ENCODE results near the gene MUSK. TPM values are rescaled to one million over a fixed set of nuclear protein-coding genes. Genes with fewer than 3 reads are reported as not detected.

The MUSK gene
- total RNA-seq, 1 donor from 2014 or later = not detected

DNA sequence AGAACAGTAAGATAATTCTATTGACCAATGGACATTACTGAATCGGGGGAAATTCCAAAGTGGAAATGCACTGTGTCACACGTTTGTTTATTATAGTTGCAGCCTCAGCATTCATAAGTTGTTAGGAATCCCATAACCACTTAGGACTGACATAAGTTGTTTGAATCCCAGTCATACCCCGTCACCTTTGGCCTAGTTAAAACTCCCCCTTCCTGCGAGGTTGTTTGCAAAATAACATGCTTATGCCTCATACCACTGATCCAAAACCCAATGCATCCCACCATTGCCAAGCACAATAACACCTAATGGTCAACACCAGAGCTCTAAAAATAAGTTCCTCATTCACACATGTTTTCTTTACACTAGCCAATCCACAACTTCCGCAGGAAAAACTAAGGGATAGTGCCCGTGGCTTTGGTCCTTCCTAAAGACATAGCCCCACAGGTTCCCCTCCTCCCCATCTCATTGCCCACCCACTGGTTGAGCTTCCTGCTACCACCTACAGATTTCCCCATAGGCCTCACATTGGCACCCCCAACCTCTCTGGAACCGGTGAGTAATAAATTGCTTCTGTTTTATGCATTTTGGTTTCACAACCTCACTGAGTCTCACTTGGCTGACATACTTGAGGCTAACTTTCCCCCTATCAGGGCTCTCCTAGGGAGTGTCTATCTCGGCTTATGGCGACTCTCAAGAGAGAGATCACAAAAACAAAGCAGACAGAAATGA, 42.3 kb upstream of the MUSK start:
- no peak overlapping the region for H3K27ac Mint-ChIP-seq (ENCODE audit: unreplicated experiment)
- no peaks in the 10 kb centered on the region for H3K4me1 Mint-ChIP-seq
- H3K9me3 Mint-ChIP-seq = peaks cover 8% of the 10 kb centered on the region
- H3K27me3 Mint-ChIP-seq (ENCODE audit: low read depth) = peaks cover 3% of the 10 kb centered on the region
- DNase-seq (ENCODE audit: low read depth, low spot score) = no peak
- no peaks in the 10 kb centered on the region for H3K36me3 Mint-ChIP-seq (ENCODE audit: low read depth)
- H3K4me3 Mint-ChIP-seq = no peak overlapping the region
- TF ChIP-seq, protein P1, sequence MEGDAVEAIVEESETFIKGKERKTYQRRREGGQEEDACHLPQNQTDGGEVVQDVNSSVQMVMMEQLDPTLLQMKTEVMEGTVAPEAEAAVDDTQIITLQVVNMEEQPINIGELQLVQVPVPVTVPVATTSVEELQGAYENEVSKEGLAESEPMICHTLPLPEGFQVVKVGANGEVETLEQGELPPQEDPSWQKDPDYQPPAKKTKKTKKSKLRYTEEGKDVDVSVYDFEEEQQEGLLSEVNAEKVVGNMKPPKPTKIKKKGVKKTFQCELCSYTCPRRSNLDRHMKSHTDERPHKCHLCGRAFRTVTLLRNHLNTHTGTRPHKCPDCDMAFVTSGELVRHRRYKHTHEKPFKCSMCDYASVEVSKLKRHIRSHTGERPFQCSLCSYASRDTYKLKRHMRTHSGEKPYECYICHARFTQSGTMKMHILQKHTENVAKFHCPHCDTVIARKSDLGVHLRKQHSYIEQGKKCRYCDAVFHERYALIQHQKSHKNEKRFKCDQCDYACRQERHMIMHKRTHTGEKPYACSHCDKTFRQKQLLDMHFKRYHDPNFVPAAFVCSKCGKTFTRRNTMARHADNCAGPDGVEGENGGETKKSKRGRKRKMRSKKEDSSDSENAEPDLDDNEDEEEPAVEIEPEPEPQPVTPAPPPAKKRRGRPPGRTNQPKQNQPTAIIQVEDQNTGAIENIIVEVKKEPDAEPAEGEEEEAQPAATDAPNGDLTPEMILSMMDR (conservative IDR thresholded peaks at IDR 0.05) = no peak

DNA sequence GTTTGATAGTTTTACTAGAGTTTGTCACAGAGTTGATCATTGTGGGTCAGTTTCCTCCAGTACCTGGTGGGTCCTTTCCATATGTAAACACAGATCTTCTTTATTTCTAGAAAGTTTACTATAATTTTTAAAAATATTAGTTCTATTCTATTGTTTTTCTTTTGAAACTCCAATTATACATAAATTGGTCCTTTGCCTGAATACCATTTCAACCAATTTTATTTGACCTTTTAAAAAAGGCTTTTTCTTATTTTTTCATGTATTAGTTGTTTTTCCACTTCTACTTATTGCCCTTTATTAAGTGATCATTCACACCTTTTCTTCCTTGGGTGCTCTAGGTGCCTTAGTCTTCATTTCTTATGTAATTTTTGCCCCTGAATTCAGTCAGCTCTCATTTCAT, 33.0 kb upstream of the MUSK start:
- Mint-ChIP-seq H3K36me3 (ENCODE audit: low read depth) (peaks cover 8% of the 10 kb centered on the region), H3K9me3 (peaks cover 7% of the 10 kb centered on the region), H3K27ac (ENCODE audit: unreplicated experiment) (no peak overlapping the region), H3K4me3 (no peak overlapping the region), H3K4me1 (peaks cover under 1% of the 10 kb centered on the region), H3K27me3 (ENCODE audit: low read depth) (no peaks in the 10 kb centered on the region)
- TF ChIP-seq, protein P1 (conservative IDR thresholded peaks at IDR 0.05) = no peak
- DNase-seq (ENCODE audit: low read depth, low spot score) = no peak

DNA sequence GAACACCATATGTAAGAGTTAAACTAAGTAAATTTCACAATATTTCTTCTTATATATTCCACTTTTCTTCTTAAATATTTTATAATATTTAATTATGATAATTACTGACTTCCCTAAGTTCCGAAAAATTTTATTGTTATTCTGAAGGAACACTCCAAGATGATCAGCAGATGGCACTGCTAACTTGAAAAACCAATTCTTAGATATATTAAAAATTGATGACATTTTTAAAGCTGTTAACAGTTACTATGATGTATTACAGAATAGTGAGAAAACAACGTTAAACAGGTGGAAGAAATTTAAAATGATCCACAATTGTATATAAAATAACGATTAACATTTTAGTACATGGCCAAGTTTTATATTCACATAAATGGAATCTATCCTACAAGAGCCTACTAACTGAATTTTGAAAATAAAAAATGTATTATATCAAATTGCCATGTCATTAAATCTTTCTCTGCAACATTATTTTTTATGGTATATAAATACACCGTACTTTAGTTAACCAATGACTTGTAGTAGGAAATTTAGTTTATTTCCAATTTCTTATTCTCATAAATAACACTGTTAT, 30.1 kb upstream of the MUSK start:
- TF ChIP-seq, protein P1 (conservative IDR thresholded peaks at IDR 0.05) = peak; percentile 68
- Mint-ChIP-seq H3K27ac (ENCODE audit: unreplicated experiment) (no peak overlapping the region), H3K27me3 (ENCODE audit: low read depth) (no peaks in the 10 kb centered on the region), H3K9me3 (peaks cover 5% of the 10 kb centered on the region), H3K4me1 (peaks cover 7% of the 10 kb centered on the region), H3K36me3 (ENCODE audit: low read depth) (peaks cover 8% of the 10 kb centered on the region), H3K4me3 (no peak overlapping the region)
- no peak for DNase-seq (ENCODE audit: low read depth, low spot score)

DNA sequence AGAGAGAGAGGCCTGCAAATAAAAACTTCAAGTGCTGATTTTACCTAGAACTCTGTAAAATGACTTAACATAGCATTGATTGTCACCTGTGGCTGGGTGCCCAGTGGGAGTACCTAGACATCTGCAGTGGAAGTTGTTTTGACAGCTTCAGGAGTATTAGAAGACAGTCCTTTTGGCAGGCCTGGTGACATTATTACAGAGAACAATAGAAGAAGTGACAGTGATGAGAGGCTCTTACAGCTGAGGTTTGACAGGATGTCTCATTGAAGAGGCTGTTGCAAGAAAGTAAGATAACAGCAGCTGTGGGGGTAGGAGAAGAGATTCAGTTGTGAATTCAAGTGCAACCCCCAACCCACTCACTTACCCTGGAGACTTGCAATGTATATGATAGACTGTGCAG, 27.9 kb upstream of the MUSK start:
- peaks cover 7% of the 10 kb centered on the region for H3K4me1 Mint-ChIP-seq

DNA sequence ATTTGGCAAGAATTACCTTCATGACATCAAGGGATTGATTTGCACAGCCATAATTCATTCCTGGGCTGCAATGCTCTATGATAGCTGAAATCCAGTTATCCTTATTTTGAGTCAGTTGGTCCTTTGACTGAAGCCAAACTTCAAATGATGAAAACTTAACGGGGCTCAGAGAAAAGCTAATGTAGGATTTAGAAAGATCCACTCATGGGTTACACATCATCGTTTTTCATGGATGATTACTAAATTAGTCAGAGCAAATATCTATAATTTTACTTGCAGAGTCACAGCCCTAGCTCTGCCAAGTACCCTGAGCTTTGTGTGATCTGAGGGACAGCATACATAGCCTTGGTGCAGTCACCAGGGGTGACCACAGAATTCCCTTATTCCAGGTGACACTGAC, 27.3 kb upstream of the MUSK start:
- Mint-ChIP-seq H3K9me3 (no peaks in the 10 kb centered on the region), H3K27ac (ENCODE audit: unreplicated experiment) (no peak overlapping the region), H3K27me3 (ENCODE audit: low read depth) (no peaks in the 10 kb centered on the region), H3K36me3 (ENCODE audit: low read depth) (no peaks in the 10 kb centered on the region), H3K4me1 (peaks cover 7% of the 10 kb centered on the region), H3K4me3 (no peak overlapping the region)
- no peak for DNase-seq (ENCODE audit: low read depth, low spot score)
- TF ChIP-seq, protein P1 (conservative IDR thresholded peaks at IDR 0.05) = no peak

More for the DNA sequence above, 27.9 kb upstream of the MUSK start:
- Mint-ChIP-seq H3K9me3 (no peaks in the 10 kb centered on the region), H3K27me3 (ENCODE audit: low read depth) (no peaks in the 10 kb centered on the region), H3K4me3 (no peak overlapping the region), H3K27ac (ENCODE audit: unreplicated experiment) (no peak overlapping the region), H3K36me3 (ENCODE audit: low read depth) (peaks cover 3% of the 10 kb centered on the region)
- TF ChIP-seq, protein P1 (conservative IDR thresholded peaks at IDR 0.05) = no peak
- no peak for DNase-seq (ENCODE audit: low read depth, low spot score)

All from neural crest cell (in vitro differentiated cells).